ENCODE data around the gene USF1.
"Not testable (repeated sequence)": the region's sequence is repeated elsewhere in the genome, so short reads cannot be mapped to it uniquely, and the experiment has no call there.

Gene USF1

GRCh38 chr1:161069241-161069640 is 23.5 kb upstream of the USF1 start:
- Mint-ChIP-seq H3K27ac (peak overlapping the region; percentile 93), H3K9me3 (ENCODE audit: low read depth) (no peaks in the 10 kb centered on the region), H3K4me3 (peak overlapping the region; percentile 100), H3K27me3 (no peaks in the 10 kb centered on the region), H3K36me3 (peaks cover 2% of the 10 kb centered on the region), H3K4me1 (ENCODE audit: low read depth) (peaks cover 63% of the 10 kb centered on the region)

- H3K4me3 Mint-ChIP-seq, result peak overlapping the region; percentile 100
- peaks cover 70% of the 10 kb centered on the region for H3K4me1 Mint-ChIP-seq (ENCODE audit: low read depth)
- no peaks in the 10 kb centered on the region for H3K9me3 Mint-ChIP-seq (ENCODE audit: low read depth)
- peak overlapping the region; percentile 93 for H3K27ac Mint-ChIP-seq
- peaks cover 2% of the 10 kb centered on the region for H3K36me3 Mint-ChIP-seq
- no peaks in the 10 kb centered on the region for H3K27me3 Mint-ChIP-seq
These were observed 22.8 kb upstream of the USF1 start for GRCh38 chr1:161068306-161069234.

- Mint-ChIP-seq H3K4me3 (peak overlapping the region; percentile 100), H3K27ac (peak overlapping the region; percentile 93), H3K9me3 (ENCODE audit: low read depth) (no peaks in the 10 kb centered on the region), H3K4me1 (ENCODE audit: low read depth) (peaks cover 77% of the 10 kb centered on the region), H3K27me3 (no peaks in the 10 kb centered on the region), H3K36me3 (peaks cover 2% of the 10 kb centered on the region)
These were observed 20.9 kb upstream of the USF1 start for GRCh38 chr1:161066694-161067093.

- H3K9me3 Mint-ChIP-seq (ENCODE audit: low read depth); H3K36me3 Mint-ChIP-seq; H3K27me3 Mint-ChIP-seq: not testable (repeated sequence)
- Mint-ChIP-seq H3K4me3 (peak overlapping the region; percentile 53), H3K4me1 (ENCODE audit: low read depth) (peaks cover 76% of the 10 kb centered on the region), H3K27ac (peak overlapping the region; percentile 90)
These were observed 19.9 kb upstream of the USF1 start for GRCh38 chr1:161065681-161066080.

GRCh38 chr1:161063936-161064335 is 18.2 kb upstream of the USF1 start:
- H3K27me3 Mint-ChIP-seq; H3K36me3 Mint-ChIP-seq; H3K9me3 Mint-ChIP-seq (ENCODE audit: low read depth): not testable (repeated sequence)
- H3K4me1 Mint-ChIP-seq (ENCODE audit: low read depth), result peaks cover 79% of the 10 kb centered on the region
- H3K27ac Mint-ChIP-seq, result peak overlapping the region; percentile 90
- H3K4me3 Mint-ChIP-seq, result peak overlapping the region; percentile 73

- Mint-ChIP-seq H3K4me3 (no peak overlapping the region), H3K27me3 (no peaks in the 10 kb centered on the region), H3K27ac (peak overlapping the region; percentile 58), H3K36me3 (no peaks in the 10 kb centered on the region), H3K9me3 (ENCODE audit: low read depth) (no peaks in the 10 kb centered on the region), H3K4me1 (ENCODE audit: low read depth) (peaks cover 69% of the 10 kb centered on the region)
These were observed 15.6 kb upstream of the USF1 start for GRCh38 chr1:161061419-161061818.

GRCh38 chr1:161059293-161059692 is 13.5 kb upstream of the USF1 start:
- Mint-ChIP-seq H3K27me3 (no peaks in the 10 kb centered on the region), H3K4me3 (no peak overlapping the region), H3K27ac (peak overlapping the region; percentile 82), H3K36me3 (no peaks in the 10 kb centered on the region), H3K9me3 (ENCODE audit: low read depth) (no peaks in the 10 kb centered on the region), H3K4me1 (ENCODE audit: low read depth) (peaks cover 57% of the 10 kb centered on the region)

- no peaks in the 10 kb centered on the region for H3K27me3 Mint-ChIP-seq
- H3K9me3 Mint-ChIP-seq (ENCODE audit: low read depth), result no peaks in the 10 kb centered on the region
- H3K36me3 Mint-ChIP-seq, result peaks cover 2% of the 10 kb centered on the region
- peaks cover 27% of the 10 kb centered on the region for H3K4me1 Mint-ChIP-seq (ENCODE audit: low read depth)
- peak overlapping the region; percentile 50 for H3K27ac Mint-ChIP-seq
- no peak overlapping the region for H3K4me3 Mint-ChIP-seq
These were observed 9.0 kb upstream of the USF1 start for GRCh38 chr1:161054805-161055204.

GRCh38 chr1:161054232-161054631 is 8.5 kb upstream of the USF1 start:
- peaks cover 2% of the 10 kb centered on the region for H3K36me3 Mint-ChIP-seq
- no peak overlapping the region for H3K4me3 Mint-ChIP-seq
- no peaks in the 10 kb centered on the region for H3K27me3 Mint-ChIP-seq
- H3K27ac Mint-ChIP-seq, result peak overlapping the region; percentile 41
- H3K4me1 Mint-ChIP-seq (ENCODE audit: low read depth), result peaks cover 22% of the 10 kb centered on the region
- H3K9me3 Mint-ChIP-seq (ENCODE audit: low read depth), result no peaks in the 10 kb centered on the region

- Mint-ChIP-seq H3K9me3 (ENCODE audit: low read depth) (no peaks in the 10 kb centered on the region), H3K27ac (peak overlapping the region; percentile 70), H3K4me3 (no peak overlapping the region), H3K27me3 (no peaks in the 10 kb centered on the region), H3K4me1 (ENCODE audit: low read depth) (peaks cover 22% of the 10 kb centered on the region), H3K36me3 (peaks cover 2% of the 10 kb centered on the region)
These were observed 7.1 kb upstream of the USF1 start for GRCh38 chr1:161052899-161053298.

GRCh38 chr1:161051219-161051618 is 5.4 kb upstream of the USF1 start:
- H3K4me3 Mint-ChIP-seq, result no peak overlapping the region
- H3K9me3 Mint-ChIP-seq (ENCODE audit: low read depth), result no peaks in the 10 kb centered on the region
- H3K27ac Mint-ChIP-seq, result no peak overlapping the region
- no peaks in the 10 kb centered on the region for H3K27me3 Mint-ChIP-seq
- peaks cover 2% of the 10 kb centered on the region for H3K36me3 Mint-ChIP-seq
- peaks cover 16% of the 10 kb centered on the region for H3K4me1 Mint-ChIP-seq (ENCODE audit: low read depth)

- H3K4me3 Mint-ChIP-seq, result no peak overlapping the region
These were observed 3.4 kb upstream of the USF1 start for GRCh38 chr1:161048949-161049722.

GRCh38 chr1:161047436-161048420 is 2.0 kb upstream of the USF1 start:
- Mint-ChIP-seq H3K9me3 (ENCODE audit: low read depth) (no peaks in the 10 kb centered on the region), H3K27ac (peak overlapping the region; percentile 98), H3K4me3 (no peak overlapping the region), H3K27me3 (no peaks in the 10 kb centered on the region), H3K4me1 (ENCODE audit: low read depth) (peaks cover 34% of the 10 kb centered on the region), H3K36me3 (peaks cover 4% of the 10 kb centered on the region)

More at GRCh38 chr1:161048949-161049722, 3.4 kb upstream of the USF1 start:
- H3K27ac Mint-ChIP-seq, result peak overlapping the region; percentile 47
- H3K27me3 Mint-ChIP-seq, result no peaks in the 10 kb centered on the region
- H3K36me3 Mint-ChIP-seq, result peaks cover 2% of the 10 kb centered on the region
- peaks cover 30% of the 10 kb centered on the region for H3K4me1 Mint-ChIP-seq (ENCODE audit: low read depth)
- no peaks in the 10 kb centered on the region for H3K9me3 Mint-ChIP-seq (ENCODE audit: low read depth)

- Mint-ChIP-seq H3K27me3 (no peaks in the 10 kb centered on the region), H3K9me3 (ENCODE audit: low read depth) (no peaks in the 10 kb centered on the region), H3K4me1 (ENCODE audit: low read depth) (peaks cover 38% of the 10 kb centered on the region), H3K36me3 (peaks cover 7% of the 10 kb centered on the region), H3K4me3 (peak overlapping the region; percentile 93), H3K27ac (peak overlapping the region; percentile 98)
These were observed 940 bp upstream of the USF1 start for GRCh38 chr1:161046605-161047228.

Data from activated naive CD8-positive, alpha-beta T cell (primary cell).